ENCODE measurements around the gene GGA1.

Gene GGA1, protein sequence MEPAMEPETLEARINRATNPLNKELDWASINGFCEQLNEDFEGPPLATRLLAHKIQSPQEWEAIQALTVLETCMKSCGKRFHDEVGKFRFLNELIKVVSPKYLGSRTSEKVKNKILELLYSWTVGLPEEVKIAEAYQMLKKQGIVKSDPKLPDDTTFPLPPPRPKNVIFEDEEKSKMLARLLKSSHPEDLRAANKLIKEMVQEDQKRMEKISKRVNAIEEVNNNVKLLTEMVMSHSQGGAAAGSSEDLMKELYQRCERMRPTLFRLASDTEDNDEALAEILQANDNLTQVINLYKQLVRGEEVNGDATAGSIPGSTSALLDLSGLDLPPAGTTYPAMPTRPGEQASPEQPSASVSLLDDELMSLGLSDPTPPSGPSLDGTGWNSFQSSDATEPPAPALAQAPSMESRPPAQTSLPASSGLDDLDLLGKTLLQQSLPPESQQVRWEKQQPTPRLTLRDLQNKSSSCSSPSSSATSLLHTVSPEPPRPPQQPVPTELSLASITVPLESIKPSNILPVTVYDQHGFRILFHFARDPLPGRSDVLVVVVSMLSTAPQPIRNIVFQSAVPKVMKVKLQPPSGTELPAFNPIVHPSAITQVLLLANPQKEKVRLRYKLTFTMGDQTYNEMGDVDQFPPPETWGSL

GRCh38 chr22:37608477-37609239 lies at the start of gene GGA1:
Gene GGA1 (plus strand): TSS chr22:37608834. CDS start chr22:37608861, 27 bp downstream.
- peak; percentile 93 for DNase-seq

DNA sequence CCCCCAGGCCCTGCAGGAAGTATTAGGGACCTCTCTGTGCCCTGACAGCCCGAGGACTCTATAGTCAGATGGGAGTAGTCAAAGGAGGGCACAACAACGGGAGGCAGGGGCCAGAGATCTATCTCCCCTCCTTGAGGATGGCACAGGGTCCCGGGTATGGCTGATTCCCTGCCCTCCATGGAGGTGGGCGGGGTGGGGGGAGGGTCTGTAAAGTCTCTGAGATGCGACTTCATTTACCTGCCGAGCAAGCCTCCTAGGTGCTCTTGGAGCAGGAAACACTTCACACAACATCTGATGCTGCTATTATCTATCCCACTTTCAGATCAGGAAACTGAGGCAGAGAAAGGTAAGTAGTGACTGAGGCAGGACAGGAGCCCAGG lies 49.1 kb upstream of the GGA1 start:
- no peak for DNase-seq

GRCh38 chr22:37559901-37560607 lies 48.6 kb upstream of the GGA1 start, which contains the start of gene CDC42EP1:
Gene CDC42EP1 (plus strand): TSS chr22:37560480. CDS start chr22:37566350, 5,870 bp downstream.
- DNase-seq, result no peak

- DNase-seq, result no peak
These were observed 47.9 kb upstream of the GGA1 start for GRCh38 chr22:37560608-37561211.

DNA sequence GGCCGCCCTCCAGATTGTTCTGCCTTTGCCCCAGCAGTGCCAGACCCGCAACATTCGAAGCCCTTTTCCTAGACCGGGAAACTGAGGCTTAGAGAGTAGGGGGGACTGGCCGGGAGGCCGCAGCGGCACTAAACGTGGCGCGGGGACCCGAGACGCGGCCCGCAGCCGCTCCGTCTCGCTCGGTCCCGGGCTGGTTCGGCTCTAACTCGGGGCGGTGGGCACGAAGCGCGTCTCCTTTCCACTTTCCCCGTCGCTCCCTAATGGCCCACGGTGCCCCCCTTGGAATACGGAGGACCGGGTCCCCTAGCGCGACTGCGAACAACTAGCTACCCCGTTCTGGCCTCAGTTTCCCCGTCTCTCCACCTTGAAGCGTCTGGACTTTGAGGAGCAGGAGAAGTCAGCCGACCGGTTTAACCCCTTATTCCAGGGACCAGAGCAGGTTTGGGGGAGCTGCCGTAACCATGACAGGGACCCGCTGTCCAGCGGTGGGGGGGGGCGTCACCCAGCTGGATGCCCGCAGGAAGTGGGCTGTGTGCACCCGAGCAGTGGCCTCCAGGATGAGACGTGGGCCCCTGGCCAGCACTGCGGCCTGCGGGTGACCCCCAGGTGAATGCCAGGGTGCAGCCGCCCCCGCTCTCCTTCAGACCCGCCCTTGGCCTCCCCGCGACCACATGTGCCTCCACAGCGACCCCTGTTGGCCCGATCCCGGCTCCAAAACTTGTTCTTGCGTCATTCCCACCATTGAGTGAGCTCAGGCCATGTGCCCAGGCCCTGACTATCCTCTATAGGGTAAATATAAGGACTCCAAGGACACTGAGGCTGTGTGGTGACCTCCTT lies 47.2 kb upstream of the GGA1 start:
- DNase-seq, result peak; percentile 3

GRCh38 chr22:37562049-37562875 lies 46.4 kb upstream of the GGA1 start:
- DNase-seq, result no peak

GRCh38 chr22:37563153-37564081 lies 45.2 kb upstream of the GGA1 start:
- DNase-seq, result no peak

GRCh38 chr22:37564111-37564711 lies 44.4 kb upstream of the GGA1 start:
- DNase-seq, result no peak

DNA sequence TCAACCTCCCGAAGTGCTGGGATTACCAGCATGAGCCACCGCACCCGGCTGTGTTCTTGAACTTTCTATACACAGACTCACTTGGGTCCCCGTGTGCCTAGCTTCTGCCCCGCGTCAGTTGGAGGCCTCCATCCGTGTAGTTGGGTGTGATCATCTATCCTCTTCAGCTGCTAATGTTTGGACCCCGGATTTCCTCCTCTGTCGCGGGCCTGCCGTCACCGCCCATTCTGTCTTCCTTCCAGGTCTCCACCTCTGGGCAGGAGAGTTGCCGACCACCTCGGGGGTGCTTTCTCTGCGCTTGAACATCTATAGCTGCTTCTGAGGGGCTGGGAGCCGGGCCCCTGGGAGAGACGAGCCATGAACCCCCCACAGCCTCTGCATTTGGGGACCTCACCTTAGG lies 42.8 kb upstream of the GGA1 start:
- DNase-seq, result no peak

DNA sequence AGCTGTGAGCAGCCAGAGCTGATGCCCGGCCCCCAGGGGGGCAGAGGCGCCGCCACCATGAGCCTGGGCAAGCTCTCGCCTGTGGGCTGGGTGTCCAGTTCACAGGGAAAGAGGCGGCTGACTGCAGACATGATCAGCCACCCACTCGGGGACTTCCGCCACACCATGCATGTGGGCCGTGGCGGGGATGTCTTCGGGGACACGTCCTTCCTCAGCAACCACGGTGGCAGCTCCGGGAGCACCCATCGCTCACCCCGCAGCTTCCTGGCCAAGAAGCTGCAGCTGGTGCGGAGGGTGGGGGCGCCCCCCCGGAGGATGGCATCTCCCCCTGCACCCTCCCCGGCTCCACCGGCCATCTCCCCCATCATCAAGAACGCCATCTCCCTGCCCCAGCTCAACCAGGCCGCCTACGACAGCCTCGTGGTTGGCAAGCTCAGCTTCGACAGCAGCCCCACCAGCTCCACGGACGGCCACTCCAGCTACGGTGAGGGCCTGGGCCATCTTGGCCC lies 42.3 kb upstream of the GGA1 start:
- no peak for DNase-seq

- DNase-seq, result peak; percentile 73
These were observed 41.5 kb upstream of the GGA1 start for GRCh38 chr22:37566903-37567798.

DNA sequence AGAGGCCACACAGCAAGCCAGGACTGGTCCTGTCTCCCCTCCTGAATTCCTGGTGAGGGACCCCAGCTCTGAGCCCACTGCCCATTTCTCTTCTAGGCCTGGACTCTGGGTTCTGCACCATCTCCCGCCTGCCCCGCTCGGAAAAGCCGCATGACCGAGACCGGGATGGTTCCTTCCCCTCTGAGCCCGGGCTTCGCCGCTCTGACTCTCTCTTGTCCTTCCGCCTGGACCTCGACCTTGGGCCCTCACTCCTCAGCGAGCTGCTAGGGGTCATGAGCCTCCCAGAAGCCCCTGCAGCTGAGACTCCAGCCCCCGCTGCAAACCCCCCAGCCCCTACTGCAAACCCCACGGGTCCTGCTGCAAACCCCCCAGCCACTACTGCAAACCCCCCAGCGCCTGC lies 40.6 kb upstream of the GGA1 start:
- DNase-seq, result no peak

- DNase-seq, result no peak
These were observed 40.1 kb upstream of the GGA1 start for GRCh38 chr22:37568448-37569008.

DNA sequence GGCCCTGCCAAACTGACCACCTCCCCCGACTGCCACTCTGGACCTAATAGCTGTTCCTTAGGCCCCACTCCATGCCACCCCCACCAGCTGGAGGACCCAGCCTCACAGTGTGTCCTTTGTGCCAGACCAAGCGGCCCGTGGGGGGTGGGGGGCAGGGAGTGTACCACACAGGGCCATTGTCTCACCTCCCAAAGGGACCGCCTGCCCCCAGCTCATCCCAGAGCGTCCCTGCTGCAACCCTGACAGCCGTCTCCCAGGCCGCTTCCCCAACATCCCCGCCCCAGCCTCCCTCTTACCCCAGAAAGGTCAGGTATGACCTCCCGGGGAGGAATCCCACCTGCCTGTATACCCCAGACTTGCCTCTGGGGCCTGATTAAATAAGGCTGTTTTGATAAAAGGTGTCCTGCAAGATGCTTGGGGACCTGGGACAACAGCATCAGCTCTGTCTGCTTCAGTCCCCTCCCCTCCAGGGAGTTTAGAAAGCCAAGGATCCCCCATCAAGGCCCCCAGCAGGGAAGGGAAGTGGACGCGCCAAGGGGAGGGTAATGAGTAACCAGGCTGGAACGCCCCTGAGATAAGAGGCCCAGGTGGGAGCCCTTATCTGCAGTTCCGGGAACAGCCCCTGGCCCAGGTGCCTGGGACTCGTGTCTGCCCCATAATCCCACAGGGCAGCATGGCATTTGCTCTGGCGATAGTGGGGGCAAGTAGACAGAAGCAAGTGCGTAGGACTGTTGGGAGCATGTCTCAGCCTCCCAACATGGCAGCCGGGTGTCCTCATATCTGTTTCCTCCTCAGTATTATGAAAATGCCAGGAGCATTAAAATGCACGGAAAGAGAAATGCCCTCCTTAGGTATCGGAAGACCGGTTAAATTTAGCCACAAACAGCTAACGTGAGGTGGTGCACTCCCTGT lies 39.4 kb upstream of the GGA1 start:
- DNase-seq, result no peak

DNA sequence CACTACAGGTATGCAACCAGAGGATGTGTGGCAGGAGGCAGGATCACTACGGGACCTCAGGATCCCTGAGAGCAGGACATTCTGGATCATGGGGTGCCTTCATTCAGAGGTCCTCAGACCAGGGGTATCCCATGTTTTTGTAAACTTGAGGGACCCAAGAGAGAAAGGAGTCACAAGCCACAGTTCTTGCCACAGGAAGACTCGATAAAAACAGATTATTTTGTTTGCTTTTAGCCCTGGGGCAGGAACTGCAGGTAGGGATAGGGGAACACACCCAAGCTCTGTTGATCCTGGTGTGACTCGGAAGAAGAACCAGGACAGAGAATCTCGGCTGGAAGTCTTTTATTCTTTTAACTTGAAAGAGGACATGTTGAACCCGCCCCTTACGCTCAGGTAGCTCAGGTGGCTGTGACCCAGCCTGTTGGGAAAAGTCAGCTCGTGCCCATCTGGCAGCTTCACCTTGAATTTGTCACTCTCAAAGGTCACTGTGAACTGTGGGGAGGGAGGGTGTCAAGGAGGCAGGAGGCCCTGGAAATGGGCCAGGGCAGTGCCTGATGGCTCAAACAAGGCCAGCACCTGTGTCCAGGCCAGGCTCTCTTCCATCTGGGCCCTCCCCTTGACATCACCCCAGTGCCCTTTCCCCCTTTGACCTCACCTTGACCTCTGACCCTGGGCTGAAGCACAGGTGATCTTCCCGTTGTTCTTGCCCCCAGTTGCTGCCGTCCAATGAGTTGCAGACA lies 38.5 kb upstream of the GGA1 start:
- DNase-seq, result no peak

DNA sequence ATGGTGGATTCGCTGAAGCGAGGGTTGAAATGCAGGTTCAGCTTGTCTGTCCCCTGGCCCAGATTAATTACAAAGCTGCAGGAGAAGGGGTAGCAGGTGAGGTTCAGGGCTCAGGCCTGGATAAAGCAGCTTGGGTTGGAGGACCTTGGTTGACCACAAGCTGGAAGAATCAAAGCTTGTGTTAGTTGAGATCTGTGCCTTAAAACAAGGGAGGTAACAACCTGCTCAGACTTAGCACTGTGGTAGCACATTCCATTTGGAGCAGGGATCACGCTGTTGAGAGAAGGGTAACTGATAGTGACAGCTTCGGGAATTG lies 38.0 kb upstream of the GGA1 start:
- no peak for DNase-seq

Data from GF-D8 (cell line).